HPDE6-E6E7 (cell line): ENCODE data around the gene CACNA2D4.

Experiments used
- DNase-seq: peaks from one replicate; pipeline ENCODE4 v3.0.0; 2011; ENCODE audit warnings: missing footprints; ENCODE audit errors: extremely low spot score

CACNA2D4 gene

DNA sequence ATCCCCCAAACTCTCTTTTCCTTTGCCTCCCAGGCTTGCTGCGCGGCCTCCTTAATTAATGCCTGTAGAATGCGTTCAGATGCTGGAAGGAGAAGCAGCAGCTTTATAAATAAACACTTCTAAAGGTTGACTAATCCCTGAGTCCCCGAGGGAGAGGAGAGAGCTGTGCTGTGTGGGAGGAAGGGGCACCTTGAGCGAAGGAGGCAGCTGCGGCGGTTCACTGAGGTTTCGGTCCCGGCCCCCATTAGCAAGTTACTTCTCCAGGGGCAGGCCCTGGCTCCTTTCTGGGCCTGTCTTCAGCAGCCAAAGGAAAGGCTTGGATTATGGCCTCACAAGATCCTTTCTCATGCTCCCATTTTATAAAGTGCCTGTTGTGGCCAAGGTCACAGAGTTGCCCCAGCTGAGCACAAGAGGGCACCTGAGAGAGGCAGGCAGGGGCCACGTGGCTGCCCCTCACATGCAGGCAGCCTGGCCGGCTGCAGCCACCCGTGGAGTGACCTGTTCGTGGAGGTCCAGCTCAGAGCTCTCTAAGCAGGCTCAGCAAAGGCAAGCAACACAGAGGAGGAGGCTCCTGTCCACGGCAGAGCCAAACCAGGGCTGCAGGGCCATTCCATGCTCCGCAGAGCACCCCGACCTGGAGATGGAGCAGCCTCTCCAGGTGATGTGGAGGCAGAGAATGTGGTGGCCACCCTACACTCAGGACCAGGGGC is 15.0 kb upstream of the CACNA2D4 start:
- DNase-seq = no peak

DNA sequence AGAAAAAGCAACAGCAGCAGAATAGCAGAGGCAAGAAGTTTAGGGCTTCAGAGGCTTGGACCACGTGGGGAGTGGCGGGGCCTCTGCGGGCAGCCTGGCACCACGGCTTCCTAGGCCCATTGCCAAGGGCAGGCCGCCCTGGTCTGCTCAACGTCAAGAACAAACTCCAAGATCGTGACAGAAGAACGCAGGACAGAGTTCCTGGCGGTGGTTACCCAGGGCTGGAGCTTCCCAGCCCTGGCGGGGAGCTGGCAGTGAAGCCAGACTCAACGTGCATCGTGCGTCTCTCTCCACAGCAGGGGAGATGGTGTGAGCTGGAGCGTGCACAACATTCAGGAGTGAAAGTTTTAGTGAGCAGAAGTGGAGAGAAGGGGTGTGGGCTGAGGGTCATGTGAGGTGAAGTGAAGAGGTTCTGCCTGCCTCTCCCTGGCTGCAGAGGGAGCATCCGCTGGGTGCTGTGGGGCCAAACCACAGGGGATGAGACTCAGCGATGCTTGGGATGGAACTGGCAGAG is 13.9 kb upstream of the CACNA2D4 start:
- no peak for DNase-seq

DNA sequence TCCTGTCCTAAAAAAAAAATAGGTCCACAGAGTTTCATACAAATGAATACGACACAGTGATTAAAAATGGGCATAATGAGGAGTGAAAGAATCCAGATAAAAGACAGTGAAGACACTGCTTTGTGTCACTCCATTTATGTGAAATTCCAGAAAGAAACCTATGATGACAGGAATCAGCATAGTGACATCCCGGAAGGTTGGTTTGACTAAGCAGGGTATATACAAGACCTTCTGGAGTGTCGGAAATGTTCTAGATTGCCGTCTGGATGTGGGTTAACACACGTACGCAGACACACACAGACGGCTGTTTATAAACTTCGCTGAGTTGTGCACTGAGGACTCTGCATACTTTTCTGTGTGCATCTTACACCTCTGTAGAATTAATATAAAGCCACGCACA is 13.2 kb upstream of the CACNA2D4 start:
- DNase-seq = no peak

DNA sequence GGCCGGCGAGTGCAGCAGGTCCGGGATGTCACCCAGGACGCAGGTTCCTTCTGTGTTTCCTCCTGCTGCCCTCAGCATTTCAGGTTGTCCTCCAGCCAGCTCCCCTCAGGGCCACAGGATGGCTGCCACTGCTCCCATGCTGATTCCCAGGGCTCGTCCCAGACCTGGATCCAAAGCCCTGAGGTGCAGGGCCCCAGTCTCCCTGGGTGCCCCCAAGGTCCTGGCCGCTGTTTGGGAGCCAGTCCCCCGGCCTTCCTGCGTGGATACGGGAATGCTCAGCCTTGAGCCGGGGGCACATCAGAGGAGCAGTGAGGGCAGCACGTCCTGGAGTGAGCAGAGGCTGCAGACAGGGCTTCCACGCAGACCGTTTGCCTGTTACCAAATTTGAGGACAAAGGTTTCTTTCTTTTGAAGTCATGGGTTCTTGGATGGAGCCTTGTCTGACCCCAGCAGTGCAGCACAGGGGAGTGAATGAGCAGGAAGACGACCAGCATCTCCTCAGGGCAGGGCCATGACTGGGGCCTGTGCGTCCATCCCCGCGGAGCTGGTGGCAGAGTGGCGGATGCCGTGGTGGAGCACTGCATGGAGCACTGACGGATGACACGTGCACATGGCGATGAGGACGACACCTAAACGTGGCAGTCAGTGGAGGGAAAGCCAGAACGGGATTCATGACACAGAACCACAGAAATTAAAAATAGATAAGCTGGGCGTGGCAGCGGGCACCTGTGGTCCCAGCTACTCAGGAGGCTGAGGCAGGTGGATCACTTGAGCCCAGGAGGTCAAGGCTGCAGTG is 12.5 kb upstream of the CACNA2D4 start:
- DNase-seq = no peak

DNA sequence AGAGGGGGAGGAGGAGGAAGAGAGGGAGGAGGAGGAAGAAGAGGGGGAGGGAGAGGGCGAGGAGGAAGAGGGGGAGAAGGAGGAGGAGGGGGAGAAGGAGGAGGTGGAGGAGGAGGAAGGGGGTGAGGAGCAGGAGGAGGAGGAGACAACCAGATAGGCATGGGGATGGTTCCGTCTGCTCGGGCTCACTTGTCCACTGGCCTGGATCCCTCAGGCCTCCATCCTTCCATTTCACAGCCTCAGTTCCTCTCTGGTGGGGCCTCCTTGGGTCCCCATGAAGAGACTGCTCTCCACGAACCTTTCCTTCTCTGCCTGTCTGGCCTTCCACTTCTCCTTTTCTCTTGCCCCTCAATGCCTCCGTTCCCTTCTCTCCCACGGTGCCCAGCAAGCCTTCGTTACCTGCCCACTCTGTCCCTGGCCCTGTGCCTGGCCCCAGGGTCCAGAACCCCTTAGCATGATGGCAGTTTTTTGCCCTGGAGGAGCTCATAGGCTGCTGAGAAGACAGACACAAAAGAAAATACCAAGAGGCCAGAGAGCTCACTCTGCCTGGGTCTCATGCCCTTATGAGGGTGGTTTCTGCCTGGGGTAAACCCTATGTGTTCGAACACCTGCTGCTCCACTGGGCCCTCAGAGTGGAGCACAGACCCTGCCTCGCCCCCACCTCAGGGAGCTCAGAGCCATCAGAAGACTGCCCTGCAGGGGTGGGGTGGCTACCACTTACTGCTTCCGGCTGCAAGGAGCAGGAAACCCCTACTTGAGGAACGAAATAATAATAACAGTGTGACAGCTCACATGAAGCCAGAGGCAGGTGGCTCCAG is 11.7 kb upstream of the CACNA2D4 start:
- no peak for DNase-seq

DNA sequence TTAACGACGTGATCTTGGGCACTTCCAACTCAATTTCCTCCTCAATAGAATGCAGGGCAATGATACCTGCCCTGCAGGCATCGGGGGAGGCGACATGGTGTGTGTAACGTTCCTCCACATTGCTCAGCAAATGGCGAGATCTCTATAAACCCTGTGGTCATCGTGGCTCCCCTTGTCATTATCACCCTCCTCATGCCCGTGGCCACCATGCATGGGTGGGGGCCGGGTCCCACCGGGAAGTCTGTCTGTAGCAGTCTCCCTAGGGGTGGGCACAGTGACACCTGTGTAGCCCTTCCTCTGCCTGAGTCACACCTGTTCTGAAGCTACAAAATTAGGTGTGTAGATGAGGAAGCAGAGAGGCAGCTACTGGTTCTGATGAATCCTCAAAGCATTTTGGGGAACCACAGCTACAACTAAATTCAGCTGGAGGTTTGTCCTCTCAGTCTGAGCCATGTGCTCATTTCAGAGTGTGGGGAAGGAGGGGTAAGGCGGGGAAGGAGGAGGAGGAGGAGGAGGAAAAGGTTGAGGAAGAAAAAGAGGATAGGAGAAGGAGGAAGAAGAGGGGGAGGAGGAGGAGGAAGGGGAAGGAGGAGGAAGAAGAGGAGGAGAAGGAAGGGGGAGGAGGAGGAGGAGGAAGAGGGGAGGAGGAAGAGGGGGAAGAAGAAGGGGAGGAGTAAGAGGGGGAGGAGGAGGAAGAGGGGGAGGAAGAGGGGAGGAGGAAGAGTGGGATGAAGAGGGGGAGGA is 11.0 kb upstream of the CACNA2D4 start:
- DNase-seq = no peak

DNA sequence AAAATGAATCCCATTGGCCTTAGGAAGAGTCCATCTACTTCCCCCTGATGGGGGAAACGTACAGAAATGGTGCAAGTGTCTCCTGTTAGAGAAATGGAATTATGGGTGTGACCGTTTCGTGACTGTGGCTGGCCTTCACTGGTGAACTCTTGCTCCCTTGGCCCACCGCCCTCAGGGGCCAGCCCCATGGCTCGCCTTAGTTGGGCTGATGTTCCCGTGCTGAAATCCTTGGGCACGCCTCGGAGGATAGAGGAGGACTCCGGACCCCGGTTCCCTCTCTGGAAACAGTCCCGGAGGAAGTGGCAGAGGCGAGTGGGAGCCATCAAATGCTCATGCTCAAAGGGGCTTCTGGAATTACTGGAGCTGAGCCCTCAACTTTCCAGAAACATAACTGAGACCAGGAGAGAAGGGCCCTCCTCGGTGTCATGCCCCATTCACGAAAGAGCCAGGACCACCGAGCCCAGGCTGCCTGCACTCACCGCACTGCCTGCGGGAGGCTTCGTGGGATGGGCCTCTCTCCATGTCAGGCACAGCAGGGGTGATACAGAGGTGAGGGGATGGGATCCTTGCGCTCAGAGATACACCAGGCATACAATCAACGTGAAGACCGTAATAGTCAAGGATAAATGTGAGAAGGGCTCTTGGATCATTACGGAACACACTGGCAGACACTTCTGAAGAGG is 10.1 kb upstream of the CACNA2D4 start:
- no peak for DNase-seq

DNA sequence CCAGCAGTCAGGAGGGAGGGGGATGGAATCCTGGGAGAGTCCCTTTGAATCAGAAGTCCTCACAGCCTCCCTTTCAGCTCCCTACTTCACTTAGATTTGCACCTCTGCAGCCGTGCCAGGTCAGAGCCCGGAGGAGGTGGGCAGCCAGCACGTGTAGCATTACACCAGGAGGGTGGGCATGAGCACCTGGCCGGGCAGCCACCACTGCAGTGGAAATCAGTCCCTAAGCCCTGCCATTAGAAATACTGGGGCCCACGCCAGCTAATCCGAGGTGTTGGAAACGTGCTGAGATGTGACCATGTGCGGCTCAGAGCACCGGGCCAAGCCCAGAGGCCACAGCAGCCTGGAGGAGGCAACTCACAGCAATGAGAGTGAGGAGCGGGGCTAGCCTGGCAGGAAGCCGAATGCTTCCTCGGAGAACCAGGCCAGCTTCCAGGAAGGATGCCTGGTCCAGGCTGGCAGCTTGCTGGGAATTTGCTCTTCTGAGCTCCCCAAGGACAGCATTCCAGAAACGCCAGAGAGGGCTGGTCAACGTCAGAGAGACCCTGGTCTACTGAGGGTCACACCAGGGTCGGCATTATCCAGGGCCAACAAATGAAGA is 9.4 kb upstream of the CACNA2D4 start:
- DNase-seq = no peak

DNA sequence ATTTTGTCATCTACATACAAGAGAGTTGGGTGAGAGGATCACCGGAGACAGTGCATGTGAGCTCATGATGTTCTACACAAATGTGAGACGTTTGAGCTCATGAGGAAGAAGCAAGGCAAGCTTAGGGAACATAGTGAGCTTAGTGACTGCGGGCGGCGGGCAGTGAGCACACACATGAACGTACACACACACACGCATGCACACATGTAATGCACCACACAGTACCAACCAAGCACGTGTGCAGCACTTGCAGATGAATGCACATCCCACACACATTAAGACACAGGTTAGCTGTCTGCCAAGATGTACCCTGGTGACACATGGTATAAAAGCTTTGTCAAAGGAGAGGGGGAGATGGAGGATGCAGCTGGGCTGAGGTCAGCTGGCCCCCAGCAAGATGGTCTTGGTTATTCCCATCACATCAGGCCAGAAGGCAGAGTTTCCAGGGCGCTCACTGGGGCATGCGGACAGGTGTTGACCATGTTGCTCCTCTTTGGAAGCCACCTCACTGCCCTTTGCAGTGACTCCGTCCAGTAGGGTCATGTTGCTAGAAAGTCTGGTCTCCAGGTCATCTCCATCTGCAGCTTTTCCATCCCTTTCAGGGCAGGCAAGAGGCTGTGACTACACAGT is 8.7 kb upstream of the CACNA2D4 start:
- no peak for DNase-seq

DNA sequence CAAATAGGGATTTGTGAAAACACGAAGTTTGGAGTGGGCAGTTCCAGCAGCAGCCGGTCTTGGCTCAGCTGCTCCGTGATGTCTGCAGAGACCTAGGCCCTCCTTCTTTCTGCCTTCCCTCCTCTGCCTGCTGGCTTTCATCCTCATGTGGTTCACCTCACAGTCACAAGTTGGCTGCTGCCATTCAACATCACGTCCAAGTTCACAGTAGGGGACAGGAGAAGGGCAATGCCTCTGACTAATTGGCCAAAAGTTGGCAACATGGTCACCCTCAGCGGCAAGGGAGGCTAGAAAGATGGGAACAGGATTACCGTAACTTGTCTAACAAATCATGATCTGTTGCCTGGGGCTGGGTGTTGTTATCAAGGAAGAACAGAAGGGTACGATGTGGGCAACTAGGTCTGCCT is 7.8 kb upstream of the CACNA2D4 start:
- DNase-seq = no peak

DNA sequence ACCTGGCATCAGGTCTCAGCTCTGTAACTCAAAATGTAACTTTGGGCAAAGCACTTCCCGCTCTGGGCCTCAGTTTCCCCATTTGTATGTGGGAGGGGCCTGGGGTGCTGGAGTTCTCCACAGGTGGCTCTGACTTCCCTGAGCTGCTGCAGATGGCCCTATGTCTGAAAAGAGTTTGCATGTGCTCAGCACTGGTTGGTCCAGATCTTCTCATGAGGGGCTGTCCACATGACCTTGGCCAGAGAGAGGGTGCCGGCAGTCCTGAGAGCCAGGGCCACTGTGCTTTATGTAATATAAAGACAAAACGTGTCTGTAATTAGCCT is 7.2 kb upstream of the CACNA2D4 start:
- no peak for DNase-seq

DNA sequence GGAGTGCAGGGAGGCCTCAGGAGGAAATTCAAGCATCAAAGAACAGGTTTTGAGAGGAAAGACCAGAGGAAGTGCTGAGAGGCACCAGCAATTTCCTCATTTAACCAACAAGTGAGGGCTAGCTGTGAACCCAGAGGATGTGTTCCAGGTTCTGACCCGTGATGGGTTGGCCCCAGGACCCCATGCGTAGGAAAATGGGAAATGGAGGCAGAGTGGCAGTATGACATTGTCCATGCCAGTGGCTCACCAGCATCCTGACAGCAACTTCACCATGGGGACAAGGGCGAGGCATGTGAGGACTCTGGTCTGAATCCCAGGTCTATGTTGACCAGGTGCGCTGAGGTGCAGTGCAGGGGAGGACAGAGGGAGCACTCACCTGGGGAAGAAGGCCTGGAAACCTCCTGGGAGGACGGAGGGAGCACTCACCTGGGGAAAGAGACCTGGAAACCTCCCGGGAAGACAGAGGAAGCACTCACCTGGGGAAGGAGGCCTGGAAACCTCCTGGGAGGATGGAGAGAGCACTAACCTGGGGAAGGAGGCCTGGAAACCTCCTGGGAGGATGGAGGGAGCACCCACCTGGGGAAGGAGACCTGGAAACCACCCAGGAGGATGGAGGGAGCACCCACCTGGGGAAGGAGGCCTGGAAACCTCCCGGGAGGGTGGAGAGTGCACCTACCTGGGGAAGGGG is 6.7 kb upstream of the CACNA2D4 start:
- no peak for DNase-seq

DNA sequence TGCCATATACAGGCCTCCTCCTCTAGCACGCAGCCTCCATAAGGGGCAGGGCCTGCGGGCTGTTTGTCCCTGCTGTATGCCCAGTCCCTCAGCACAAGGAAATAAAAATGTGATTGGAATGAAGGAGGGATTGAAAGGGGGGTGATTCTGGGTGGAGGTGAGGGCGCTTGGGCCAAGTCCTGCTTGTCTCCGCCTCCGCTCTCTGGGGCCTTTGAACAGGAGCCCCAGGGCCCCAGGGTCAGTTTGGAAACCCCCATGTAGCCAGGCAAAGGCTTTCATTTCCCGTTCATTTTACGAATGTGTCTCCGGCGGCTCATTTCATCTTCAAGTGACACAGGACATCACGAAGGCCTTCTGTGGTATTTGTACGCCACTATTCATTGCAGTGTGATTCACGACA is 4.5 kb upstream of the CACNA2D4 start:
- DNase-seq = no peak

DNA sequence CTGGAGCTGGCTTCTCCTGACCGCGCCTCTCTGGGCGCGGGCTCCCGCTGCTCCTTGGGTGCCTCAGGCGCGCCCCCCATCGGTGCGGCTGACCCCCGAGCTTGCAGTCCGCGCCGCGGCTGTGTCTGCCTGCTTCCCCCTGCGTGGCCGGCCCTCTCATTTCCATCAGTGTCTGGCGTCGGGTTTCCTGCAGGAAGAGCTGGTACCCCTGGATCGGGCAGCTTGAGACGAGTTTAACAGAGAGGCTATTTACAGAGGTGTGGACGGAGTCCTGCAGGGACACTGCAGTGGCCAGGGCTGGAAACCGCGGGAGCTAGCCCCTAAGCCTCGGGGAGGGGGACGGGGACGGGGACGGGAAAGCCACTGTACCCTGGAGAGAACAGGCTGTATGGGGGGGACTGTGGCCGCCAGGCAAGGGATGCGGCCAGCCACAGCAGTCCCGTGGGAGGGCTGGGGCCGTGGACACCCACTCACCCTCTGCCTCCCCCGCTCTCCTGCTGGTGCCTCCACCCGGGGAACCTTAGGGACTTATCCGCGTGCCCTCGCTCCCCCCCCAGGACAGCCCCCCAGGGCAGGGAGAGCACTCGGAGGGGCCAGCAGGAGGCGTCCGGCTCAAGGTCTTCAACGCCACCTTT is 3.7 kb upstream of the CACNA2D4 start:
- no peak for DNase-seq

DNA sequence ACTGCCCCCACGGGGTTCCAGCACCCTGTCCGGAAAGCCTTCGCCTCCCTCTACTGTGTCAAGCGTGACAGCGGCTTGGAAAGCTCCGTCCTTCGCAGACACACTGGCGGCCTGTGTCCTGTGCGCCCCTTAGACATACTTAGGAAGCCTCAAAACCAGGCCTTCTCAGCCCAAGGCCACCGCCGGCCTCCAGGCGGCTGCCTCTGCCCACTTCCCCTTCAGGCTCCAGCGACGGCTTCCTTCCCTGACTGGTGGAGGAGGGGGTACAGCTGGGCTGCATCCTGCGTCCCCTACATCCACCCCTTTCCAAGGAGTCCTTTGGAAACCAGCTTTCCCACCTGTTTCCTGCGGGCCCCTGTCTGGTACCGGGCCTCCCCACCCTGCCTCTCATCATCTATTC is 2.5 kb upstream of the CACNA2D4 start:
- DNase-seq = no peak

DNA sequence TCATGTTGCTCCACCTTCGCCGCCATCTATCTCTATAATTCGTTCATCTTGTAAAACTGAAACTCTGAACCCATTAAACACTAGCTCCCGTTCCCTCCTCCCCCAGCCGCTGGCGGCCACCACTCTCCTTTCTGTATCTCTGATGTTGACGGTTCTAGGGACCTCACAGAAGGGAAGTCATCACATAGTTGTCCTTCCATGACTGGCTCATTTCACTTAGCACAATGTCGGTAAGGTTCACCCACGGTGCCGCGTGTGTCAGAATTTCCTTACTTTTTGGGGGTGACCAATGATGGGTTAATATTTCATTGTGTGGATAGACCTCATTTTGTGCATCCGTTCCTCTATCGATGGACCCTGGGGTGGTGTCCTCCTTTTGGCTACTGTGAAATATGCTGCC is 2.0 kb upstream of the CACNA2D4 start:
- DNase-seq = no peak

DNA sequence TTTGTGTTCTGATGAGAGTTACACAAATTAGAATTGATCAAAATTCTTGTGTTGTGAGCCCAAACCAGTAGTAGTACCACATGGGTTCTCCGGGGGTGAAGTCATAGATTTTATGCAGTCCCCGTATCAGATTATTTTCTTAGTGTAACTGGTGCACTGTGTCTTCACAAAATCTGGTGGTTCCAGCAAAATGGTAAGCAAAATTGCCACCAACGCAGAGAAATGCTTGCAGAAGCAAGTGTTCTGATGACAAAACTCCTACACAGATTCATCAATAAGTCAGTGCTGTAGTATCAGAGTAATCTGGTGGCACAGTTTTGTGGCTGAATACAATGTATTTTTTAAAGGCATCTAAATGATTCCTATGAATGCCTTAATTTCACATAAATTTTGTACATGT is 1.3 kb upstream of the CACNA2D4 start:
- no peak for DNase-seq

DNA sequence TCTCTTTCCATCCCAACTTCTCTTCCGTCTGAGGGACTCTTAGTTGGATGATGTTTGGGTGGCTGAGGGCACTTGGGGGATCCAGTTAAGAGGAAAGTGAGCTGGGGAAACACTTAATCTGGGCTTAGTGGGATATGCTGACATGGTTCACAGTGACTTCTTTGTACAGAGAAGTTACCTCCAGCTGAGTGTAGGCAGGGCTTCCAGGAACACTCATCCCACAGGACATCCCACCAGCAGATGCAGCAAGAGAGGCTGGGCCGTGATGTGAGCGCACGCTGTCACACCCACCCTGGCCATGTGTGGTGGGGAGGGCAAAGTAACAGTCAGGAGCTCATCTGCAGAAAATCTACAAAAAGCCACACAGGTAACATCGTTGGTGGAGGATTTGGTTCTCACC is 832 bp upstream of the CACNA2D4 start:
- DNase-seq = no peak

DNA sequence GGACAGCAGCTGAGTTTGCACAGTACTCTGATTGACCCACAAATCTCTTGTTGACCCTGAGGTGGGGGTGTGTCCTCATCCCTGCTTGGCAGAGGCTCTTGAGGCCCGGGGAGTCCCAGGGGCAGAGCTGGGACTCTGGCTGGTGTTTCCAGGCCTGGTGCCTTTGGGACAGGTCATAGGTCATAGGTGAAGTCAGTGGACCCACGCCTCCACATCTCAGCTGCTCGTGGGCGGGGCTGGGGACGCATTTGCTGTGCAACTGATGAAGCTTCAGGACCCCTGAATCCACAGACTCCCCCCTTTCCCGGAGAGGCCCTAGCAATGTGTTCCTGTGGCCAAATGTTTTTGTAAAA is 408 bp upstream of the CACNA2D4 start:
- no peak for DNase-seq
